IMR-90 (cell line): ENCODE results near the gene F12. TPM values are rescaled to one million over a fixed set of nuclear protein-coding genes. Genes with fewer than 3 reads are reported as not detected.

Source experiments
- ATAC-seq: fragments of 200-7000 bp; cut with Tn5 transposase; 2 replicates; pipeline ENCODE4 v1.9.1; 2020; ENCODE audit warnings: low read depth, mild to moderate bottlenecking, moderate library complexity
- BruUV-seq: library from RNA; stranded (reverse); fragments of 400-500 nt; replicated peaks from 2 replicates; lab custom pipeline; 2021; lab: Mats Ljungman, UMichigan
- CTCF ChIA-PET: fragments of 300-600 bp; formaldehyde crosslinking; extraction: SDS; loops from one replicate; lab custom pipeline; 2021; ENCODE audit warnings: antibody characterized with exemption; lab: Yijun Ruan, JAX
- POLR2A ChIA-PET: fragments of 300-600 bp; sonication (Branson Sonifier 250); formaldehyde crosslinking; loops from one replicate; lab custom pipeline; 2022; ENCODE audit warnings: antibody characterized with exemption; ENCODE audit not compliant: unreplicated experiment; lab: Charles Lee
- DNase-seq: peaks from one replicate; pipeline ENCODE4 v3.0.0; 2013
- H2AFZ ChIP-seq: replicated peaks from 2 replicates; pipeline ENCODE3; 2013; ENCODE audit warnings: low read length, mild to moderate bottlenecking; ENCODE audit not compliant: poor library complexity
- H2AK5ac ChIP-seq: 2 replicates; pipeline ENCODE4 v1.6.1; 2013; ENCODE audit warnings: low read depth, low read length, inconsistent platforms
- H2AK9ac ChIP-seq: replicated peaks from 2 replicates; pipeline ENCODE3; 2013; ENCODE audit warnings: mild to moderate bottlenecking, low read depth, low read length, moderate library complexity; ENCODE audit not compliant: poor library complexity
- H2BK120ac ChIP-seq: 2 replicates; pipeline ENCODE4 v1.6.1; 2013; ENCODE audit warnings: low read depth, low read length, inconsistent platforms
- H2BK15ac ChIP-seq: 3 replicates; pipeline ENCODE4 v1.6.1; 2013; ENCODE audit warnings: low read depth, low read length, inconsistent platforms
- H2BK20ac ChIP-seq: 2 replicates; pipeline ENCODE4 v1.6.1; 2013; ENCODE audit warnings: low read depth, mild to moderate bottlenecking, inconsistent platforms, low read length, moderate library complexity
- H2BK5ac ChIP-seq: 2 replicates; pipeline ENCODE4 v1.6.1; 2013; ENCODE audit warnings: mild to moderate bottlenecking, low read depth, low read length, inconsistent platforms; ENCODE audit not compliant: poor library complexity, severe bottlenecking
- H3K14ac ChIP-seq: replicated peaks from 2 replicates; pipeline ENCODE4 v1.6.1; 2013; ENCODE audit warnings: low read depth, low read length, inconsistent platforms
- H3K18ac ChIP-seq: 2 replicates; pipeline ENCODE4 v1.6.1; 2013; ENCODE audit warnings: low read depth, low read length, control low read depth
- H3K23ac ChIP-seq: 2 replicates; pipeline ENCODE4 v1.6.1; 2013; ENCODE audit warnings: low read depth, low read length, inconsistent platforms
- H3K27ac ChIP-seq: 2 replicates; pipeline ENCODE4 v1.5.1; 2013; ENCODE audit warnings: mild to moderate bottlenecking, control low read depth, low read length; ENCODE audit not compliant: insufficient read depth
- H3K27me3 ChIP-seq: 2 replicates; pipeline ENCODE4 v1.6.1; 2013; ENCODE audit warnings: low read length; ENCODE audit not compliant: control insufficient read depth, insufficient read depth
- H3K36me3 ChIP-seq: 2 replicates; pipeline ENCODE4 v1.6.1; 2013; ENCODE audit warnings: low read length, mixed read lengths; ENCODE audit not compliant: control insufficient read depth, insufficient read depth
- H3K4ac ChIP-seq: 2 replicates; pipeline ENCODE4 v1.6.1; 2013; ENCODE audit warnings: low read depth, low read length, inconsistent platforms
- H3K4me1 ChIP-seq: 2 replicates; pipeline ENCODE4 v1.6.1; 2013; ENCODE audit warnings: low read length, mixed read lengths; ENCODE audit not compliant: control insufficient read depth, insufficient read depth
- H3K4me2 ChIP-seq: 2 replicates; pipeline ENCODE4 v1.6.1; 2013; ENCODE audit warnings: low read depth, mild to moderate bottlenecking, control low read depth, low read length, moderate library complexity
- H3K4me3 ChIP-seq: 2 replicates; pipeline ENCODE4 v1.5.1; 2013; ENCODE audit warnings: low read depth, mild to moderate bottlenecking, control low read depth, low read length, moderate library complexity; ENCODE audit not compliant: insufficient read depth
- H3K56ac ChIP-seq: 2 replicates; pipeline ENCODE4 v1.6.1; 2013; ENCODE audit warnings: low read length, inconsistent platforms; ENCODE audit not compliant: insufficient read depth; ENCODE audit errors: extremely low read depth
- H3K79me1 ChIP-seq, 2 experiments: 2 replicates each; pipeline ENCODE4 v1.6.1; 2013; ENCODE audit warnings: low read length in 2 of 2, inconsistent platforms in 1 of 2, low read depth in 1 of 2
- H3K9ac ChIP-seq: 2 replicates; pipeline ENCODE4 v1.6.1; 2013; ENCODE audit warnings: low read depth, low read length, control low read depth
- H3K9me1 ChIP-seq: 2 replicates; pipeline ENCODE4 v1.6.1; 2013; ENCODE audit warnings: low read length, inconsistent platforms; ENCODE audit not compliant: insufficient read depth
- H3K9me3 ChIP-seq: 2 replicates; pipeline ENCODE4 v1.6.1; 2013; ENCODE audit warnings: low read length; ENCODE audit not compliant: control insufficient read depth, insufficient read depth
- H4K20me1 ChIP-seq: 2 replicates; pipeline ENCODE4 v1.6.1; 2013; ENCODE audit warnings: low read length, inconsistent platforms; ENCODE audit not compliant: insufficient read depth
- H4K5ac ChIP-seq: 2 replicates; pipeline ENCODE4 v1.6.1; 2013; ENCODE audit warnings: mild to moderate bottlenecking, low read depth, low read length, control low read depth
- H4K8ac ChIP-seq, 2 experiments: 2 replicates each; pipeline ENCODE4 v1.6.1; 2013; ENCODE audit warnings: low read depth in 2 of 2, low read length in 2 of 2, control low read depth in 1 of 2, inconsistent platforms in 1 of 2
- H4K91ac ChIP-seq: 2 replicates; pipeline ENCODE4 v1.6.1; 2013; ENCODE audit warnings: low read depth, low read length, inconsistent platforms; ENCODE audit not compliant: insufficient read depth
- CEBPB ChIP-seq: IDR thresholded peaks from 2 replicates; pipeline ENCODE4 v1.6.1; 2012; ENCODE audit warnings: low read depth, low read length, improper control_type of control experiment
- CTCF ChIP-seq: conservative IDR thresholded peaks from 2 replicates; pipeline ENCODE4 v1.5.1; 2012; ENCODE audit warnings: mild to moderate bottlenecking, low read depth, low read length, improper control_type of control experiment
- FOS ChIP-seq: fragments of 150-350 bp; IDR thresholded peaks from 2 replicates; pipeline ENCODE4 v1.6.1; 2016; ENCODE audit warnings: low read depth, low read length
- MAZ ChIP-seq: IDR thresholded peaks from 2 replicates; pipeline ENCODE4 v1.6.1; 2012; ENCODE audit warnings: low read depth, mild to moderate bottlenecking, low read length, improper control_type of control experiment, moderate library complexity, borderline replicate concordance
- MXI1 ChIP-seq: IDR thresholded peaks from 2 replicates; pipeline ENCODE4 v1.6.1; 2012; ENCODE audit warnings: low read depth, mild to moderate bottlenecking, low read length, moderate library complexity, borderline replicate concordance
- POLR2A ChIP-seq: IDR thresholded peaks from 2 replicates; pipeline ENCODE4 v1.6.1; 2012; ENCODE audit warnings: mild to moderate bottlenecking, low read depth, low read length
- RAD21 ChIP-seq: IDR thresholded peaks from 2 replicates; pipeline ENCODE4 v1.6.1; 2012; ENCODE audit warnings: low read length, improper control_type of control experiment
- RFX5 ChIP-seq: IDR thresholded peaks from 2 replicates; pipeline ENCODE4 v1.8.0; 2012; ENCODE audit warnings: low read depth, mild to moderate bottlenecking, low read length, moderate library complexity
- SMC3 ChIP-seq: fragments of 150-350 bp; IDR thresholded peaks from 2 replicates; pipeline ENCODE4 v1.6.1; 2016; ENCODE audit warnings: low read depth, mild to moderate bottlenecking, antibody characterized with exemption, low read length, moderate library complexity
- WGBS, 2 experiments: methylation state at CpG; one replicate each; pipeline versions ENCODE4 v1.1.5 to v1.1.7; 2013; ENCODE audit warnings: missing lambda C conversion rate in 2 of 2; ENCODE audit not compliant: insufficient read length in 1 of 2; ENCODE audit errors: extremely low coverage in 2 of 2; 5-methylcytosine and 5-hydroxymethylcytosine counted together
- dilution Hi-C: fragments of 300-500 bp; cut with HindIII; formaldehyde crosslinking; loops from one replicate; pipeline ENCODE4 v1.14.3; 2018; ENCODE audit warnings: low sequenced_read_pairs; ENCODE audit not compliant: unreplicated experiment
- in situ Hi-C: fragments of 300-500 bp; cut with MboI; formaldehyde crosslinking; loops from 3 replicates; pipeline ENCODE4 v1.14.3; 2019; ENCODE audit warnings: low sequenced_read_pairs, inconsistent platforms, mixed read lengths
- intact Hi-C: fragments of 100-400 bp; cut with micrococcal nuclease; formaldehyde crosslinking; loops from 2 replicates; pipeline ENCODE4 v1.10.0; 2022
- polyA plus RNA-seq, 3 experiments: library from polyadenylated mRNA; depleted of rRNA; stranded (reverse); fragments of >200 nt; gene quantifications; 2 replicates each; pipeline ENCODE4 v1.2.3, GENCODE V29; 2012; ENCODE audit warnings: low replicate concordance in 1 of 3
- total RNA-seq: library from RNA; depleted of rRNA; stranded (reverse); fragments of >200 nt; gene quantifications from 2 replicates; pipeline ENCODE4 v1.2.3, GENCODE V29; 2012

The F12 gene
- total and polyA plus RNA-seq, 2 of the 4 experiments (the other 2 are of a cell fraction) = 0.36 to 1.2 TPM

- BruUV-seq = no TSS peak
- no peak for TF ChIP-seq RFX5
- TF ChIP-seq RAD21 = peak; percentile 49
- peak; percentile 47 for TF ChIP-seq SMC3
- no peak for TF ChIP-seq FOS
- no peak for TF ChIP-seq MXI1
- no peak for TF ChIP-seq POLR2A
- no peak for TF ChIP-seq MAZ
- no peak for TF ChIP-seq CEBPB
- TF ChIP-seq CTCF = peak; percentile 49
- Histone ChIP-seq H4K91ac (no peak overlapping the region), H3K56ac (no peak overlapping the region), H3K14ac (no peak overlapping the region), H3K4me3 (no peak overlapping the region), H2AK9ac (no peak overlapping the region), H2BK120ac (no peak overlapping the region), H3K9me3 (peaks cover 2% of the 10 kb centered on the region; the same call in 1 of the 2 replicates), H2BK5ac (no peak overlapping the region), H3K9ac (no peak overlapping the region), H3K4ac (no peak overlapping the region), H3K4me1 (peaks cover 4% of the 10 kb centered on the region; the same call in 1 of the 2 replicates), H2AK5ac (no peak overlapping the region), H3K27me3 (peaks cover 59% of the 10 kb centered on the region), H2BK15ac (no peak overlapping the region), H3K27ac (no peak overlapping the region), H3K36me3 (no peaks in the 10 kb centered on the region), H4K8ac (no peak overlapping the region), H3K23ac (0 out of 2 replicates have a peak overlapping the region, but pooled peaks have one; percentile 53), H2AFZ (peak overlapping the region; percentile 92), H3K4me2 (peak overlapping the region; percentile 50), H3K18ac (no peak overlapping the region), H2BK20ac (no peak overlapping the region), H4K20me1 (no peaks in the 10 kb centered on the region), H3K9me1 (no peaks in the 10 kb centered on the region), H4K5ac (no peak overlapping the region), H3K79me1 (no peaks in the 10 kb centered on the region)
- DNase-seq (peak; percentile 54), ATAC-seq (peak; percentile 14; the same call in 1 of the 2 replicates)
- POLR2A ChIA-PET = no interaction called here
- in situ Hi-C loops = no loop called here
- 10% methylated on average over 23 of the region's 49 CpGs; no CpG with 5 or more reads in 1 of the 2 experiments for WGBS, 2 experiments
- dilution Hi-C loops = no loop called here
- intact Hi-C loops = no loop called here
- CTCF ChIA-PET = interaction anchor here (0.5 to 5.4 kb wide), 10 partner anchors 8 to 99 kb away, joined by 3 to 56 read pairs (median 10); partner anchors contain the start of genes GRK6 and LMAN2
Observed at GRCh38 chr5:177402271-177403043, 6.9 kb downstream of the F12 start.
